ENCODE results near the gene LMAN1L.

LMAN1L gene

GRCh38 chr15:74794248-74794969 lies 18.2 kb upstream of the LMAN1L start:
- no peak for DNase-seq (ENCODE audit: low read depth in 2 of 2)

GRCh38 chr15:74794970-74795349 lies 17.7 kb upstream of the LMAN1L start:
- DNase-seq (ENCODE audit: low read depth in 2 of 2) = no peak

GRCh38 chr15:74795966-74796625 lies 16.5 kb upstream of the LMAN1L start:
- DNase-seq (ENCODE audit: low read depth in 2 of 2) = no peak

GRCh38 chr15:74798388-74799254 lies 14.0 kb upstream of the LMAN1L start:
- no peak for DNase-seq (ENCODE audit: low read depth in 2 of 2)

- DNase-seq (ENCODE audit: low read depth in 2 of 2) = no peak
Observed at GRCh38 chr15:74799255-74799855, 13.3 kb upstream of the LMAN1L start.

- peak; percentile 77 to 78 for DNase-seq (ENCODE audit: low read depth in 2 of 2)
Observed at GRCh38 chr15:74799856-74800558, 12.6 kb upstream of the LMAN1L start.

- no peak for DNase-seq (ENCODE audit: low read depth in 2 of 2)
Observed at GRCh38 chr15:74800559-74801094, 12.0 kb upstream of the LMAN1L start.

GRCh38 chr15:74801311-74801997 lies 11.2 kb upstream of the LMAN1L start:
- no peak for DNase-seq (ENCODE audit: low read depth in 2 of 2)

- no peak for DNase-seq (ENCODE audit: low read depth in 2 of 2)
Observed at GRCh38 chr15:74802290-74802689, 10.3 kb upstream of the LMAN1L start.

- no peak for DNase-seq (ENCODE audit: low read depth in 2 of 2)
Observed at GRCh38 chr15:74802862-74803447, 9.7 kb upstream of the LMAN1L start.

- DNase-seq (ENCODE audit: low read depth in 2 of 2) = no peak
Observed at GRCh38 chr15:74804935-74805334, 7.7 kb upstream of the LMAN1L start.

GRCh38 chr15:74807282-74807681 lies 5.4 kb upstream of the LMAN1L start:
- DNase-seq (ENCODE audit: low read depth in 2 of 2) = no peak

GRCh38 chr15:74808078-74808839 lies 4.4 kb upstream of the LMAN1L start:
- no peak for DNase-seq (ENCODE audit: low read depth in 2 of 2)

GRCh38 chr15:74808840-74809229 lies 3.8 kb upstream of the LMAN1L start:
- no peak for DNase-seq (ENCODE audit: low read depth in 2 of 2)

GRCh38 chr15:74809242-74809641 lies 3.4 kb upstream of the LMAN1L start:
- DNase-seq (ENCODE audit: low read depth in 2 of 2) = no peak

- DNase-seq (ENCODE audit: low read depth in 2 of 2) = no peak
Observed at GRCh38 chr15:74809956-74810355, 2.7 kb upstream of the LMAN1L start.

GRCh38 chr15:74815121-74815934 lies 2.7 kb downstream of the LMAN1L start:
- DNase-seq (ENCODE audit: low read depth in 2 of 2) = no peak

GRCh38 chr15:74815961-74816360 lies 3.3 kb downstream of the LMAN1L start:
- DNase-seq (ENCODE audit: low read depth in 2 of 2) = no peak

All from stimulated activated CD8-positive, alpha-beta memory T cell treated with anti-CD3 and anti-CD28 coated beads, Interleukin-15, amount 100 ng/mL, for 48 hours (primary cell).